ENCODE data around the gene CDK10.

Gene CDK10

GRCh38 chr16:89722392-89723278, 36.1 kb downstream of the CDK10 start:
- peak; percentile 45 for DNase-seq (ENCODE audit: low read depth)
- TF ChIP-seq, protein P1, sequence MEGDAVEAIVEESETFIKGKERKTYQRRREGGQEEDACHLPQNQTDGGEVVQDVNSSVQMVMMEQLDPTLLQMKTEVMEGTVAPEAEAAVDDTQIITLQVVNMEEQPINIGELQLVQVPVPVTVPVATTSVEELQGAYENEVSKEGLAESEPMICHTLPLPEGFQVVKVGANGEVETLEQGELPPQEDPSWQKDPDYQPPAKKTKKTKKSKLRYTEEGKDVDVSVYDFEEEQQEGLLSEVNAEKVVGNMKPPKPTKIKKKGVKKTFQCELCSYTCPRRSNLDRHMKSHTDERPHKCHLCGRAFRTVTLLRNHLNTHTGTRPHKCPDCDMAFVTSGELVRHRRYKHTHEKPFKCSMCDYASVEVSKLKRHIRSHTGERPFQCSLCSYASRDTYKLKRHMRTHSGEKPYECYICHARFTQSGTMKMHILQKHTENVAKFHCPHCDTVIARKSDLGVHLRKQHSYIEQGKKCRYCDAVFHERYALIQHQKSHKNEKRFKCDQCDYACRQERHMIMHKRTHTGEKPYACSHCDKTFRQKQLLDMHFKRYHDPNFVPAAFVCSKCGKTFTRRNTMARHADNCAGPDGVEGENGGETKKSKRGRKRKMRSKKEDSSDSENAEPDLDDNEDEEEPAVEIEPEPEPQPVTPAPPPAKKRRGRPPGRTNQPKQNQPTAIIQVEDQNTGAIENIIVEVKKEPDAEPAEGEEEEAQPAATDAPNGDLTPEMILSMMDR (conservative IDR thresholded peaks at IDR 0.05; ENCODE audit: control insufficient read depth, insufficient read depth, low read depth, low read length) = no peak
- peak overlapping the region; percentile 70 for H3K4me3 ChIP-seq (ENCODE audit: control insufficient read depth, low read depth, low read length)

- TF ChIP-seq, protein P1 (conservative IDR thresholded peaks at IDR 0.05; ENCODE audit: control insufficient read depth, insufficient read depth, low read depth, low read length) = no peak
- H3K4me3 ChIP-seq (ENCODE audit: control insufficient read depth, low read depth, low read length) = no peak overlapping the region
- peak; percentile 34 for DNase-seq (ENCODE audit: low read depth)
Measured at GRCh38 chr16:89723279-89724250, 37.1 kb downstream of the CDK10 start.

- H3K4me3 ChIP-seq (ENCODE audit: control insufficient read depth, low read depth, low read length) = no peak overlapping the region
- TF ChIP-seq, protein P1 (conservative IDR thresholded peaks at IDR 0.05; ENCODE audit: control insufficient read depth, insufficient read depth, low read depth, low read length) = no peak
- DNase-seq (ENCODE audit: low read depth) = no peak
Measured at GRCh38 chr16:89727406-89728120, 41.1 kb downstream of the CDK10 start.

DNA sequence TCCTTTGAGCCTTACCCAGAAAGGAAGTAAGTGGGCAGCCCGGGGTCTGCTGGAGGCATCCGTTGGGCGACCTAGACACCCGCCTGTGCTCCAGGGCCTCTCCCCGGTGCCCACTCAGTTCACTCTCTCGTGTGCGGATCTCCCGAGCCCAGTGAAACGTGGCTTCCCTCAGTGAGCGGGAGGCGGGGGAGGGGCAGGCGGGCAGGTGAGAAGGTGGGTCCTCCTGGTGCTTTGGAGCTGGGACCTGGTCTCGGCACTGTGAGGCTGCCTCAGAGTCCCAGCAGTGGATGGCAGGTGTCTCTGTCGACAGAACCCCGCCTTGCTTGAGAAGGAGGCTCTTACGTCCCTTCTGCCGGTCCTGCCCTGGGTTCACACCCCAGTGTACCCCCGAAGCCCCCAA, 42.8 kb downstream of the CDK10 start:
- H3K4me3 ChIP-seq (ENCODE audit: control insufficient read depth, low read depth, low read length) = no peak overlapping the region
- TF ChIP-seq, protein P1 (conservative IDR thresholded peaks at IDR 0.05; ENCODE audit: control insufficient read depth, insufficient read depth, low read depth, low read length) = no peak
- DNase-seq (ENCODE audit: low read depth) = no peak

- no peak overlapping the region for H3K4me3 ChIP-seq (ENCODE audit: control insufficient read depth, low read depth, low read length)
- DNase-seq (ENCODE audit: low read depth) = no peak
- TF ChIP-seq, protein P1 (conservative IDR thresholded peaks at IDR 0.05; ENCODE audit: control insufficient read depth, insufficient read depth, low read depth, low read length) = no peak
Measured at GRCh38 chr16:89729863-89730593, 43.5 kb downstream of the CDK10 start.

Measured in fibroblast of mammary gland (primary cell).